RWPE2 (cell line): ENCODE measurements around the gene PLEKHA3.
A peak's percentile ranks its signal among the peaks of the same experiment; 100 is the strongest.

Experiments
- ATAC-seq: fragments of 200-7000 bp; cut with Tn5 transposase; 3 replicates; pipeline ENCODE4 v1.9.1; 2021; ENCODE audit warnings: low read depth
- DNase-seq: peaks from one replicate; pipeline ENCODE4 v3.0.0-alpha.2; 2020; ENCODE audit warnings: low spot score
- H3K27ac ChIP-seq: fragments of 450-650 bp; 2 replicates; pipeline ENCODE4 v1.5.1; 2017; ENCODE audit warnings: mild to moderate bottlenecking; ENCODE audit not compliant: poor library complexity, severe bottlenecking
- H3K27me3 ChIP-seq: fragments of 250-450 bp; sonication (Bioruptor Pico); 2 replicates; pipeline ENCODE4 v1.5.1; 2021; ENCODE audit warnings: mild to moderate bottlenecking, moderate library complexity; ENCODE audit not compliant: insufficient read depth, poor library complexity, severe bottlenecking
- H3K36me3 ChIP-seq: fragments of 250-450 bp; sonication (Bioruptor Pico); 2 replicates; pipeline ENCODE4 v1.5.1; 2020; ENCODE audit warnings: low read depth, mild to moderate bottlenecking, moderate library complexity
- H3K4me1 ChIP-seq: fragments of 250-450 bp; sonication (Bioruptor Pico); 2 replicates; pipeline ENCODE4 v1.5.1; 2021; ENCODE audit warnings: mild to moderate bottlenecking, moderate library complexity; ENCODE audit not compliant: insufficient read depth, poor library complexity, severe bottlenecking
- H3K4me3 ChIP-seq: fragments of 250-450 bp; sonication (Bioruptor Pico); 2 replicates; pipeline ENCODE4 v1.5.1; 2021; ENCODE audit warnings: mild to moderate bottlenecking, moderate library complexity; ENCODE audit not compliant: severe bottlenecking
- H3K9me3 ChIP-seq: fragments of 250-450 bp; sonication (Bioruptor Pico); 2 replicates; pipeline ENCODE4 v1.5.1; 2021; ENCODE audit warnings: mild to moderate bottlenecking, moderate library complexity; ENCODE audit not compliant: severe bottlenecking
- CTCF ChIP-seq: fragments of 450-650 bp; IDR thresholded peaks from one replicate; pipeline ENCODE4 v1.5.1; 2017; ENCODE audit warnings: mild to moderate bottlenecking, moderate library complexity; ENCODE audit not compliant: poor library complexity, severe bottlenecking

Gene PLEKHA3

GRCh38 chr2:178514664-178515063 is 34.4 kb downstream of the PLEKHA3 start:
- no peaks in the 10 kb centered on the region for H3K9me3 ChIP-seq
- TF ChIP-seq CTCF = no peak

GRCh38 chr2:178517496-178517895 is 37.2 kb downstream of the PLEKHA3 start:
- no peak for TF ChIP-seq CTCF
- no peak for DNase-seq

More at GRCh38 chr2:178514664-178515063, 34.4 kb downstream of the PLEKHA3 start:
- no peak for DNase-seq
- Histone ChIP-seq H3K36me3 (peaks cover 9% of the 10 kb centered on the region; the same call in 1 of the 2 replicates), H3K4me1 (peaks cover 14% of the 10 kb centered on the region), H3K4me3 (no peak overlapping the region), H3K27me3 (no peaks in the 10 kb centered on the region), H3K27ac (peak overlapping the region; percentile 52)
- peak; percentile 97 for ATAC-seq

GRCh38 chr2:178521304-178522150 is 41.3 kb downstream of the PLEKHA3 start:
- H3K27ac ChIP-seq = no peak overlapping the region
- DNase-seq (no peak), ATAC-seq (no peak)
- H3K4me1 ChIP-seq = peaks cover 11% of the 10 kb centered on the region
- no peak for TF ChIP-seq CTCF
- H3K9me3 ChIP-seq = no peaks in the 10 kb centered on the region
- H3K27me3 ChIP-seq = no peaks in the 10 kb centered on the region
- H3K36me3 ChIP-seq = no peaks in the 10 kb centered on the region
- H3K4me3 ChIP-seq = no peak overlapping the region

More at GRCh38 chr2:178517496-178517895, 37.2 kb downstream of the PLEKHA3 start:
- Histone ChIP-seq H3K27me3 (no peaks in the 10 kb centered on the region), H3K4me3 (no peak overlapping the region), H3K36me3 (peaks cover 9% of the 10 kb centered on the region; the same call in 1 of the 2 replicates), H3K9me3 (no peaks in the 10 kb centered on the region), H3K4me1 (peaks cover 16% of the 10 kb centered on the region), H3K27ac (no peak overlapping the region)
- no peak for ATAC-seq

GRCh38 chr2:178522950-178523595 is 42.8 kb downstream of the PLEKHA3 start:
- peak; percentile 92 for ATAC-seq
- Histone ChIP-seq H3K27ac (peak overlapping the region; percentile 30), H3K4me1 (peaks cover 11% of the 10 kb centered on the region), H3K9me3 (no peaks in the 10 kb centered on the region), H3K27me3 (no peaks in the 10 kb centered on the region), H3K4me3 (peak overlapping the region; percentile 60), H3K36me3 (no peaks in the 10 kb centered on the region)
- DNase-seq = peak; percentile 77
- TF ChIP-seq CTCF = peak; percentile 90
